HepG2 (cell line): ENCODE results near the gene MRPL27. TPM values are rescaled to one million over a fixed set of nuclear protein-coding genes. Genes with fewer than 3 reads are reported as not detected.

ENCODE experiments used
- ATF1 ChIP-seq: IDR thresholded peaks from 2 replicates; pipeline ENCODE4 v1.6.1; 2016; ENCODE audit warnings: mild to moderate bottlenecking, control low read depth
- CSRNP2 ChIP-seq: sonication (generic); formaldehyde crosslinking; conservative IDR thresholded peaks from 2 replicates; pipeline ENCODE4 v1.8.0; 2022; ENCODE audit warnings: low read depth, missing genetic modification reagents
- GATAD2A ChIP-seq: IDR thresholded peaks from 2 replicates; pipeline ENCODE4 v1.6.1; 2016
- GTF2F1 ChIP-seq: fragments of 150-350 bp; IDR thresholded peaks from 2 replicates; pipeline ENCODE4 v1.6.1; 2014; ENCODE audit warnings: low read length
- HES4 ChIP-seq: sonication (generic); formaldehyde crosslinking; IDR thresholded peaks from 2 replicates; pipeline ENCODE4 v1.9.0; 2021; ENCODE audit warnings: mild to moderate bottlenecking, missing genetic modification reagents, borderline replicate concordance
- JDP2 ChIP-seq: sonication (generic); formaldehyde crosslinking; IDR thresholded peaks from 2 replicates; pipeline ENCODE4 v1.8.1; 2022; ENCODE audit warnings: missing genetic modification reagents, borderline replicate concordance
- MED8 ChIP-seq: sonication (generic); formaldehyde crosslinking; IDR thresholded peaks from 2 replicates; pipeline ENCODE4 v1.8.1; 2023; ENCODE audit warnings: mild to moderate bottlenecking, missing genetic modification reagents; ENCODE audit not compliant: insufficient replicate concordance
- PHB2 ChIP-seq: fragments of 450-650 bp; IDR thresholded peaks from 2 replicates; pipeline ENCODE4 v1.6.1; 2018; ENCODE audit not compliant: partially characterized antibody
- PRPF4 ChIP-seq: fragments of 200-400 bp; formaldehyde crosslinking; IDR thresholded peaks from 2 replicates; pipeline ENCODE4 v1.6.1; 2016; ENCODE audit warnings: low read length, low read depth; ENCODE audit not compliant: poor library complexity, severe bottlenecking
- TAF15 ChIP-seq: fragments of 200-400 bp; formaldehyde crosslinking; IDR thresholded peaks from one replicate; pipeline ENCODE4 v1.6.1; 2018; ENCODE audit warnings: mild to moderate bottlenecking, low read depth, low read length; ENCODE audit not compliant: poor library complexity, severe bottlenecking
- TSC22D2 ChIP-seq: sonication (generic); formaldehyde crosslinking; IDR thresholded peaks from 2 replicates; pipeline ENCODE4 v1.5.1; 2020; ENCODE audit warnings: missing genetic modification reagents, mild to moderate bottlenecking, borderline replicate concordance
- ZNF121 ChIP-seq: sonication (generic); formaldehyde crosslinking; IDR thresholded peaks from 2 replicates; pipeline ENCODE4 v1.5.0; 2020; ENCODE audit warnings: mild to moderate bottlenecking, missing genetic modification reagents
- ZNF431 ChIP-seq: sonication (generic); formaldehyde crosslinking; IDR thresholded peaks from 2 replicates; pipeline ENCODE4 v1.9.0; 2022; ENCODE audit warnings: missing genetic modification reagents, low read depth, mild to moderate bottlenecking, borderline replicate concordance
- ZNF512 ChIP-seq: sonication (generic); formaldehyde crosslinking; IDR thresholded peaks from 2 replicates; pipeline ENCODE4 v1.4.0; 2020; ENCODE audit warnings: mild to moderate bottlenecking, missing genetic modification reagents
- ZNF564 ChIP-seq: sonication (generic); formaldehyde crosslinking; IDR thresholded peaks from 2 replicates; pipeline ENCODE4 v1.8.1; 2023; ENCODE audit warnings: mild to moderate bottlenecking, missing genetic modification reagents
- ZNF646 ChIP-seq: sonication (generic); formaldehyde crosslinking; IDR thresholded peaks from 2 replicates; pipeline ENCODE4 v1.9.0; 2021; ENCODE audit warnings: mild to moderate bottlenecking, missing genetic modification reagents
- polyA plus RNA-seq, 8 experiments: library from polyadenylated mRNA; depleted of rRNA in 3 of 8; stranded (reverse) in 7 of 8; unstranded in 1 of 8; fragments of >200 nt; fragmentation: Illumina TruSeq in 4 of 8; extraction: Trizol in 4 of 8; gene quantifications; 2 replicates each; pipeline versions ENCODE4 v1.2.1 to v1.2.3, GENCODE V29; 2011 to 2016; ENCODE audit warnings: low read depth in 4 of 8, missing spikeins in 1 of 8, mixed read lengths in 1 of 8; ENCODE audit not compliant: insufficient read depth in 1 of 8
- total RNA-seq, 5 experiments: library from RNA; depleted of rRNA; stranded (reverse); fragments of >200 nt; fragmentation: Illumina TruSeq; extraction: Trizol; gene quantifications; 2 replicates each; pipeline ENCODE4 v1.2.3, GENCODE V29; 2016; ENCODE audit warnings: low read depth in 1 of 5
- TF ChIP-seq, protein P1 (sequence below): sonication (generic); formaldehyde crosslinking; IDR thresholded peaks from 2 replicates; pipeline ENCODE4 v1.8.1; 2023; ENCODE audit warnings: mild to moderate bottlenecking, missing genetic modification reagents, borderline replicate concordance
- TF ChIP-seq, protein P2 (sequence below): sonication (generic); formaldehyde crosslinking; IDR thresholded peaks from 2 replicates; pipeline ENCODE4 v1.5.0; 2020; ENCODE audit warnings: missing genetic modification reagents

The MRPL27 gene
- total and polyA plus RNA-seq, 2 of the 13 experiments (the other 11 are each of a cell fraction or from before 2014, with no cell fraction given): 137 to 217 TPM

- TF ChIP-seq HES4 (CRISPR knock-in tag) (peak; percentile 78), ATF1 (CRISPR knock-in tag) (peak; percentile 86), PRPF4 (no peak), ZNF646 (CRISPR knock-in tag) (no peak; the same call in 1 of the 2 replicates), TAF15 (peak; percentile 78), ZNF431 (no peak; the same call in 1 of the 2 replicates), GTF2F1 (peak; percentile 95), ZNF564 (CRISPR knock-in tag) (peak; percentile 96), CSRNP2 (no peak), GATAD2A (peak; percentile 74), JDP2 (CRISPR knock-in tag) (no peak), TSC22D2 (CRISPR knock-in tag) (peak; percentile 90; the same call in 1 of the 2 replicates), PHB2 (no peak), ZNF121 (CRISPR knock-in tag) (no peak), MED8 (CRISPR knock-in tag) (peak; percentile 97), ZNF512 (CRISPR knock-in tag) (0 out of 2 replicates have a peak, but pooled peaks have one; percentile 42)
- TF ChIP-seq, protein P1, sequence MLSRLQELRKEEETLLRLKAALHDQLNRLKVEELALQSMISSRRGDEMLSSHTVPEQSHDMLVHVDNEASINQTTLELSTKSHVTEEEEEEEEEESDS (CRISPR knock-in tag): peak; percentile 82; the same call in 1 of the 2 replicates
- TF ChIP-seq, protein P2, sequence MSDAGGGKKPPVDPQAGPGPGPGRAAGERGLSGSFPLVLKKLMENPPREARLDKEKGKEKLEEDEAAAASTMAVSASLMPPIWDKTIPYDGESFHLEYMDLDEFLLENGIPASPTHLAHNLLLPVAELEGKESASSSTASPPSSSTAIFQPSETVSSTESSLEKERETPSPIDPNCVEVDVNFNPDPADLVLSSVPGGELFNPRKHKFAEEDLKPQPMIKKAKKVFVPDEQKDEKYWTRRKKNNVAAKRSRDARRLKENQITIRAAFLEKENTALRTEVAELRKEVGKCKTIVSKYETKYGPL (CRISPR knock-in tag): no peak; the same call in 1 of the 2 replicates
Measured at GRCh38 chr17:50372758-50373556, at the start of gene MRPL27, which contains the start of gene EME1 (continued).
